T-helper 1 cell treated with Interleukin-12 subunit alpha and Interleukin-12 subunit beta and Interleukin-4 antibody, amounts not matched to agents 30 ng/mL and 1 ng/mL, for 36 hours (primary cell): ENCODE results near the gene TOMM22. TPM values are rescaled to one million over a fixed set of nuclear protein-coding genes. Genes with fewer than 3 reads are reported as not detected.

Experiments
- intact Hi-C: fragments of 100-400 bp; cut with micrococcal nuclease; formaldehyde crosslinking; loops from one replicate; pipeline ENCODE4 v1.15.1; 2024
- total RNA-seq: library from RNA; stranded (reverse); gene quantifications from 2 replicates; pipeline ENCODE4 v1.2.3, GENCODE V29; 2022

TOMM22 gene
- total RNA-seq, 1 donor from 2014 or later: 97.4 TPM

- intact Hi-C loops: no loop called here
Measured at GRCh38 chr22:38694940-38695339, 13.2 kb downstream of the TOMM22 start.

- intact Hi-C loops: loop anchor here (1.0 kb wide), 1 partner anchor 16 kb away; the partner anchor contains the start of gene TOMM22
Measured at GRCh38 chr22:38696606-38697424, 15.1 kb downstream of the TOMM22 start.

- intact Hi-C loops: no loop called here
Measured at GRCh38 chr22:38697425-38698089, 15.8 kb downstream of the TOMM22 start.

DNA sequence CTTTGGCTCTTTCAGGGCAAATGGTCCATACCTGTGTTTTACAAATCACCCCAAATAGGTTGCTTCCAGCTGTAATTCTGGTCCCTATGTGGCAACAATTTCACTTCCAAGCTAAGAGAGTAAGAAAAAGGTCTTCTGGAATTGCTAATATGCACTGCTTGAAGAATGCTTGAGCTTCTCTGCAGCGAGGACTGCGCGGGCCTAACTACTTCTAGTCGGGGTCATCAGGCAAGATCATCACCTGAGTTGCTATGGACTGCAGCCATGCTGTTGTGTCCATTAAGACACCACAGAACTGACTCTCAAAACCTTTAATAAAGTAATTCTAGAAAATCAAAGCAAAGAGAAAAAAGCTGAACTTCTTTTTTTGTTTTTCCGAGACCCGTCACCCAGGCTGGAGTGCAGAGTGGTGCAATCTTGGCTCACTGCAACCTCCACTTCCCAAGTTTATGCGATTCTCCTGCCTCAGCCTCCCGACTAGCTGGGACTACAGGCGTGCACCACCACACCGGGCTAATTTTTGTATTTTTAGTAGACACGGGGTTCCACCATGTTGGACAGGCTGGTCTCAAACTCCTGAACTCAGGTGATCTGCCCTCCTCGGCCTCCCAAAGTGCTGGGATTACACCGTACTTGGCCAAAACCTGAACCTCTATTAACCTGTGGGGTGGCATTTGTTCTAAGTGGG, 16.8 kb downstream of the TOMM22 start:
- intact Hi-C loops: no loop called here

- intact Hi-C loops: no loop called here
Measured at GRCh38 chr22:38699143-38699542, 17.4 kb downstream of the TOMM22 start.

DNA sequence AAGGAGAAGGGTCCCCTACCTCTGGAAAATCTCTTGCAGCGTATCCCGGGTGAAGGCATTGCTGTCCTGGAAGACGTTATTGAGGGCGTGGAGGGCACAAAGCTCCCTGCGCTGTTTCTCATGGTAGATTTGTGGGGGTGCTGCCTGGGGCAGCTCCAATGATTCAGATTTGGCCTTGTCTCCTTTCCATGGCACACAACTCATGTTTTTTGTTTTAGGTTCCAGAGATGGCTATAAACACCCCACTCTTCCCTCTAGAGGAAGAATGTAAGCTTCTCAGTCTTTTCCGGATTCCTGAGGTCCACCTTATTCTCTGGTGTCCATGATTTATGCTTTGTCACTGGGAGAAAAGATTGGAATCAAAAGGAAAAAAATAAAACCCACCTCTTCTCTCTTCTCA, 18.0 kb downstream of the TOMM22 start:
- intact Hi-C loops: loop anchor here (1.0 to 2.0 kb wide), 2 partner anchors 18 to 1477 kb away; partner anchors contain the start of genes TNRC6B and TOMM22

DNA sequence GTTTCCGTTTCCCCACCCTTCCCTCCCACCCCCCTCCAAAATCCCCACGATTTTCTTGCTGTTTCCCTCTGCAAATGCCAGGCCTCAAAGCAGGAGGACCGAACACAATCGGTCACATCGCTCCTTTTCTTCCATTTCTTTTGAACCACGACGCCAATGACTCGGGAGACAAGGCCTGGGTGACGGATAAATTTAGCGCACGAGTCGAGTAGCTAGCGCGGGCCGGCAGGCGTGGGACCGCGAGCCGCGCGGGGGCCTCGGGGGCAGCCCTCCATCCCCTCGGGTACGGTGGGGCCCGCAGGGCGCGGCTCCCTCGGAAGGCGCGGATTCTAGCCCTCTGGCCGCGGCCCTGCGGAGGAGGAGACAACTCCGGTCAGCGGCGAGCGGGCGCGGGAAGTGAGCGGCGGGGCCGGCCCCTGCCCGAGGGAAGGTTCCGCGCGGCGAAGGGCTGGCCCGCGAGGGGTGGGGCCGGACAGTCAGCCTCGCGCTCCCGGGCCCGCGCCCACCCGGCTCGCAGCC, 18.6 kb downstream of the TOMM22 start:
- intact Hi-C loops: loop anchor here (1.0 to 2.0 kb wide), 2 partner anchors 19 to 1476 kb away; partner anchors contain the start of genes TNRC6B and TOMM22

DNA sequence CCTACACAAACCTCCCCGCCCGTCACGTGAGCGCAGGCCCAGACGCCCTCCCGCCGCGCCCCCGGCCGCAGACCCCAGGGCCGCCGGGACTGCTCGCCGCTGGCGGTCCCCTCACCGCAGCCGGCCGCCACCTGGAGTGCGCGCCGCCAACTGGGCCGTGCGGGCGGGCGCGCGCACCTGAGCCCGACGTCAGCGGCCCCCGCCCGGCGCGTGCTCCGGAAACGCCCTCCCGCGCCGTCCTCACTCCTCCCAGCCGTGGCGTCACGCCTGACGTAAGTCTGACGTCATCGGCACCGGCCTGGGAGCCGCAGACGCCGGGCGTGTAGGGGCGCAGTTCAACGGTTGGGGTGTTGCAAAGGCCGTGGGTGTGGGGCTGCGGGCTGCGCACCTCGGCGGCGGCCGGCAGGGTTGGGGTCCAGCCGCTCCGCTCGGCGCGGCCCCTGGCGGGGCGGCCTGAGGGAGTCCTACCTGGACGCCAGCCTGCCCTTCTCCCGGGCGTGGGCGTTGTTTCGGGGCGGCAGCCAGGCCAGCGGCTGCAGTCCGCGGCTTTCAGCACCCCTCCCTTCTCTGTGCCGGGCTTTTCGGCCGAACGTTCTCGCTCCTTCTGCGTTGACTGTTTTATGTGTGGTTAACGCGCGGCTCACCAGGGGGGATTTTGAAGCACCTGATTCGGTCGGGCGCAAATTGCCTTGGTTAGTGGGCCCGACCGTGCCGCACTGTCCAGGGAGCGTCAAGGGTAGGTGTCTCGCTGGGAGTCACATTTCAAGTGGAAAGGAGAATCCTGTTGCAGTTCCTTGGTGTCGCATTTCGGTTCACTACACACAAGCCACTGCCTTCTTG, 19.3 kb downstream of the TOMM22 start, which contains the start of gene JOSD1:
Gene JOSD1, minus strand, starts transcription at position 155 of the 840 bp plus-strand sequence. CDS start 956 bp downstream, outside the sequence.
- intact Hi-C loops: loop anchor here (1.0 to 2.0 kb wide), 4 partner anchors 20 to 1476 kb away; partner anchors contain the start of genes CBY1, DDX17, FAM227A and TNRC6B

DNA sequence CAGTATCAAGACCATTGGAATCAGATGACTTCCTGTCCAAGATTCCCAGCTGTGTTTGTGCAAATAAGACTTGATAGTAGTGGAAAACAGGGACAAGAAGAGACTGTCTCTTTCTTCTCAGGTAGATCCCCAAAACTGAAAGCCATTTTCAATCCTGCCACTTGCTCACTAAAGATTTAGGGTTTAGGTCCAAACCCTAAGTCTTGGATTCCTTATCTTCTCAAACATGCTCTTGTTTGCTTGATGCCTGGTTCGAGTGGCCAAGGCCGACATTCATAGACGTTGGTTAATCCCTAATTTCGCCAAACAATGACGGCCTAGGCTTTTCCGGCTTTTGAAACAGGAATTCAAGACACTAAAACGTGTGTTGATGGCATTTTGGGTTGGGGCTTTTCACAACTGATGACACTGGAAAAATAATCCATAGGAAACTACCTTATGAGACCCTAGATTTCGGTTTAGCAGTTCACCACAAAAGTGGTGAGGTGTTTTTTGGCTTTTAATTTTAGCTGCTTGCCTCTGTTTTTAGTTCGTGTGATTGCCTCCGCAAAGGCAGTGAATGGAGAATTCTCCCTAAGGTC, 23.0 kb downstream of the TOMM22 start:
- intact Hi-C loops: loop anchor here (1.0 to 5.0 kb wide), 16 partner anchors 23 to 818 kb away; partner anchors contain the start of genes ATF4, CBX6, CBX7 and CBY1

- intact Hi-C loops: loop anchor here (1.0 to 5.0 kb wide), 16 partner anchors 24 to 817 kb away; partner anchors contain the start of genes ATF4, CBX6, CBX7 and CBY1
Measured at GRCh38 chr22:38705235-38706100, 23.7 kb downstream of the TOMM22 start, which contains the start of gene GTPBP1. GTPBP1 (plus strand) TSS chr22:38705944; CDS start chr22:38705956, 12 bp downstream.

GRCh38 chr22:38706101-38706900, 24.5 kb downstream of the TOMM22 start:
- intact Hi-C loops: loop anchor here (5.0 kb wide), 3 partner anchors 309 to 816 kb away; partner anchors contain the start of genes ATF4 and TMEM184B

- intact Hi-C loops: loop anchor here (5.0 kb wide), 3 partner anchors 310 to 815 kb away; partner anchors contain the start of genes ATF4 and TMEM184B
Measured at GRCh38 chr22:38706901-38707195, 25.1 kb downstream of the TOMM22 start.

GRCh38 chr22:38707346-38707745, 25.6 kb downstream of the TOMM22 start:
- intact Hi-C loops: loop anchor here (5.0 kb wide), 3 partner anchors 310 to 815 kb away; partner anchors contain the start of genes ATF4 and TMEM184B

DNA sequence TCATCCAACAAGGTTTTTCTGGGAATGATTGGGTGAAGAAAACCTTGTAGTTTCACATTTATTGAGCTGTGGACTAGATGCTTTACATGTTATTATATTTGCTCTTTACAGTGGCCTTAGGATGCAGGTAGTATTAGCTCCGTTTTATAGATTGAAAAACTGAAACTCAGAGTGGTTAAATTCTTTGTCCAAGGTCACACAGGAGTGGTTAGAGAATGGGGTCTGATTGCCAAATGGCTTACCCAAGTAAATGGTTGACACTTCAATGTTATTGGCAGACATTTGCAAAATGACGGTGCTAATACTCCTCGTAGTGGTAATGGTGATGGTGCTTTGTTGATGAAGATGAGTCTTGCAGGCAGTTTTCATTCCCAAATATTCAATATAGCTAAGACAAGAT, 26.2 kb downstream of the TOMM22 start:
- intact Hi-C loops: loop anchor here (5.0 kb wide), 3 partner anchors 311 to 814 kb away; partner anchors contain the start of genes ATF4 and TMEM184B

DNA sequence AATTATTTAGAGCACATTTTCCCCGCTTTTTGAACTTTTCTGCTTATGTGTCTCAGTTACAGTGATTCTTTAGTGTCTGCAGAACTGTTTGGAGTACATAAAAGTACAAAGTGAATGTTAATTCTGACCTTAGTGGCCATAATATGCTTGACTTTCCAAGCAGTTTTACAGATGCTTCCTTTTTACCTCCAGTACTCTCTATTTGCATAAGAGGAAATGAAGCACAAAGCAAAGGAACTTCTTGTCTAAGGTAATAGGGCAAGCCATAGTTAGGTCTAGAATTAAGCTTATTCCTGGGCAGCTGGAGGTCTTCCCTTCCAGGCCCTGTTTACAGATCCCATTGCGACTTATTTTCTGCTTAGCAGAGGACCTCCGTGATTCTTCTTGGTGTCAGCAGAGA, 27.5 kb downstream of the TOMM22 start:
- intact Hi-C loops: loop anchor here (5.0 kb wide), 3 partner anchors 312 to 813 kb away; partner anchors contain the start of genes ATF4 and TMEM184B

- intact Hi-C loops: no loop called here
Measured at GRCh38 chr22:38710351-38710750, 28.6 kb downstream of the TOMM22 start.

DNA sequence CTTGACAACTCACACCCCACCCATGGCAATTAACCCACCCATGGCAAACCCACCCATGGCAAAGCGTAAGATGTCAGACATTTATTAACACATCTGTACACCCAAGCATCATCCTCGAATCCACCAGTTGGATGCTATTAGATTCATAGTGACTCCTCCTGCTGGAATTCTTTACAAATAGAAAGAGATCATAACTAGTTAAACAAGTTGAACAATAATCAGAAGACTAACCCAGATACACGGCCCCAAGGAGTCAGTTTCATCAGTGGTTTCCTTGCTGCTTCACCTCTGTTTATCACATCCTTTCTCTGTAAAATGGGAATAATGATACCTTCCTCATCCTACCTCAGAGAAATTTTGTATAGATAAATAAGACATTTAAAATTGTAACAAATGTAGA, 29.1 kb downstream of the TOMM22 start:
- intact Hi-C loops: no loop called here
